Peyer's patch (tissue), 4 donors: ENCODE results near the gene UBE2V1.

Experiments used
- POLR2A ChIP-seq, 2 donors: fragments of 450-650 bp; IDR thresholded peaks; one replicate each; pipeline ENCODE4 v1.5.1; 2017; ENCODE audit warnings: antibody characterized with exemption in 2 of 2, mild to moderate bottlenecking in 2 of 2, moderate library complexity in 2 of 2
- TF ChIP-seq, protein P1 (sequence below), 6 experiments: fragments of 450-650 bp in 4 of 6; fragments of 200-600 bp in 2 of 6; sonication (generic) in 1 of 6; IDR thresholded peaks; one replicate each; pipeline ENCODE4 v1.5.1; 2017 to 2019; ENCODE audit warnings: antibody characterized with exemption in 6 of 6, mild to moderate bottlenecking in 3 of 6, moderate library complexity in 1 of 6

- TF ChIP-seq POLR2A (IDR thresholded peaks at IDR 0.05), result no peak
- TF ChIP-seq, protein P1, sequence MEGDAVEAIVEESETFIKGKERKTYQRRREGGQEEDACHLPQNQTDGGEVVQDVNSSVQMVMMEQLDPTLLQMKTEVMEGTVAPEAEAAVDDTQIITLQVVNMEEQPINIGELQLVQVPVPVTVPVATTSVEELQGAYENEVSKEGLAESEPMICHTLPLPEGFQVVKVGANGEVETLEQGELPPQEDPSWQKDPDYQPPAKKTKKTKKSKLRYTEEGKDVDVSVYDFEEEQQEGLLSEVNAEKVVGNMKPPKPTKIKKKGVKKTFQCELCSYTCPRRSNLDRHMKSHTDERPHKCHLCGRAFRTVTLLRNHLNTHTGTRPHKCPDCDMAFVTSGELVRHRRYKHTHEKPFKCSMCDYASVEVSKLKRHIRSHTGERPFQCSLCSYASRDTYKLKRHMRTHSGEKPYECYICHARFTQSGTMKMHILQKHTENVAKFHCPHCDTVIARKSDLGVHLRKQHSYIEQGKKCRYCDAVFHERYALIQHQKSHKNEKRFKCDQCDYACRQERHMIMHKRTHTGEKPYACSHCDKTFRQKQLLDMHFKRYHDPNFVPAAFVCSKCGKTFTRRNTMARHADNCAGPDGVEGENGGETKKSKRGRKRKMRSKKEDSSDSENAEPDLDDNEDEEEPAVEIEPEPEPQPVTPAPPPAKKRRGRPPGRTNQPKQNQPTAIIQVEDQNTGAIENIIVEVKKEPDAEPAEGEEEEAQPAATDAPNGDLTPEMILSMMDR (IDR thresholded peaks at IDR 0.05), result no peak
These were observed 79.8 kb downstream of the UBE2V1 start for GRCh38 chr20:50032955-50033666.
